ENCODE results near the gene SNX32. TPM values are rescaled to one million over a fixed set of nuclear protein-coding genes. Genes with fewer than 3 reads are reported as not detected.
A peak's percentile ranks its signal among the peaks of the same experiment; 100 is the strongest.

Gene SNX32
- total and polyA plus RNA-seq, 9 of the 15 experiments (the other 6 are each of a cell fraction or from before 2014, with no cell fraction given) = 0.03 TPM; not detected in 7

DNA sequence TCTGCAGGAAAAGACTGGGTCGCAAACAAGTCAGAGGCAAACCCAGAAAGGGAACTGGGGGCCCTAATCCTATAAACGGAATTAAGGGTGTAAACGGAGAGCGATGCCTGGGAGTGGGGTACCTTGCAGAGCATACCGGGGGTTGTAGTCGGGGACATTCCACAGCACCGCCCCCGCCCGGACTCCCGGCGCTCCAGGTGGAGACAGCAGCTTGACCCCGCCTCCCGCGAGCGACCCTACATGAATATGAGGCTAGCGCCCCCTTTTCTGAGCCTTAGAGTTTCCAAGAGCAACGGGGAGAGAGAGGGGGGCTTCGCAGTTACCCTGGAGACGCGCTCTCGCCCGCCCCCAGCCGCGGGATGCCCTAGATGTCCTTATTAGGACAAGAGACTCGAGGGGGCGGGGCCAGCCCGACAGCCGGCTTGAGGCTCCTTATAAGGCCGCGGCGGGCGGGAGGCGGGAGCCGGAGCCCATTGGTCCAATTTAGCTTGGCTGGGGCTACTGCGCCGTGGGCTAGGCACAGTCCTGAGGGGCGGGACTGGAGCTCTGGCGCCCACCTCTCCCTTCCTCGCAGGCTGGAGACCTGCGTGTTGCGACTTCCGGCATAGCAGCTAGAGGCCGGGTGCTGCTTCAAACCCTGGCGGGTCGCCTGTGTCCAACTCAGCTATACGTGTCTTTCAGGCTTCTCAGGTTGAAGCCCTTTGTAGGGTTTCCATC lies 25.5 kb downstream of the SNX32 start (continued):
- TF ChIP-seq, protein P1, sequence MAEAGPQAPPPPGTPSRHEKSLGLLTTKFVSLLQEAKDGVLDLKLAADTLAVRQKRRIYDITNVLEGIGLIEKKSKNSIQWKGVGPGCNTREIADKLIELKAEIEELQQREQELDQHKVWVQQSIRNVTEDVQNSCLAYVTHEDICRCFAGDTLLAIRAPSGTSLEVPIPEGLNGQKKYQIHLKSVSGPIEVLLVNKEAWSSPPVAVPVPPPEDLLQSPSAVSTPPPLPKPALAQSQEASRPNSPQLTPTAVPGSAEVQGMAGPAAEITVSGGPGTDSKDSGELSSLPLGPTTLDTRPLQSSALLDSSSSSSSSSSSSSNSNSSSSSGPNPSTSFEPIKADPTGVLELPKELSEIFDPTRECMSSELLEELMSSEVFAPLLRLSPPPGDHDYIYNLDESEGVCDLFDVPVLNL (CRISPR knock-in tag; IDR thresholded peaks at IDR 0.05; ENCODE audit: low read depth) = no peak
- no peak for TF ChIP-seq TOE1 (IDR thresholded peaks at IDR 0.05; ENCODE audit: borderline replicate concordance)
- TF ChIP-seq TOE1 (CRISPR knock-in tag; IDR thresholded peaks at IDR 0.05; ENCODE audit: borderline replicate concordance, low read depth) = no peak
- TF ChIP-seq FOSL1 (tag; conservative IDR thresholded peaks at IDR 0.05) = no peak
- TF ChIP-seq, protein P2, sequence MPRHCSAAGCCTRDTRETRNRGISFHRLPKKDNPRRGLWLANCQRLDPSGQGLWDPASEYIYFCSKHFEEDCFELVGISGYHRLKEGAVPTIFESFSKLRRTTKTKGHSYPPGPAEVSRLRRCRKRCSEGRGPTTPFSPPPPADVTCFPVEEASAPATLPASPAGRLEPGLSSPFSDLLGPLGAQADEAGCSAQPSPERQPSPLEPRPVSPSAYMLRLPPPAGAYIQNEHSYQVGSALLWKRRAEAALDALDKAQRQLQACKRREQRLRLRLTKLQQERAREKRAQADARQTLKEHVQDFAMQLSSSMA (CRISPR knock-in tag; IDR thresholded peaks at IDR 0.05) = no peak
- TF ChIP-seq HNRNPL (IDR thresholded peaks at IDR 0.05; ENCODE audit: low read depth, low read length) = no peak
- TF ChIP-seq MAFK (IDR thresholded peaks at IDR 0.05; ENCODE audit: low read length) = peak; percentile 53
- no peak for TF ChIP-seq KHSRP (IDR thresholded peaks at IDR 0.05)
- no peak for TF ChIP-seq DMBX1 (CRISPR knock-in tag; IDR thresholded peaks at IDR 0.05; ENCODE audit: borderline replicate concordance)
- no peak for TF ChIP-seq LARP7 (IDR thresholded peaks at IDR 0.05)
- no peak for TF ChIP-seq RBBP5 (IDR thresholded peaks at IDR 0.05; ENCODE audit: borderline replicate concordance, insufficient read depth, low read length, poor library complexity, severe bottlenecking)
- TF ChIP-seq RBM17 (IDR thresholded peaks at IDR 0.05; ENCODE audit: borderline replicate concordance, low read depth, low read length) = no peak
- no peak for TF ChIP-seq TAF15 (IDR thresholded peaks at IDR 0.05; ENCODE audit: low read depth, low read length)
- TF ChIP-seq BRD4 (IDR thresholded peaks at IDR 0.05) = no peak
- no peak for TF ChIP-seq CEBPB (tag; IDR thresholded peaks at IDR 0.05)
- no peak for TF ChIP-seq FOXJ3 (CRISPR knock-in tag; IDR thresholded peaks at IDR 0.05)
- TF ChIP-seq, protein P3, sequence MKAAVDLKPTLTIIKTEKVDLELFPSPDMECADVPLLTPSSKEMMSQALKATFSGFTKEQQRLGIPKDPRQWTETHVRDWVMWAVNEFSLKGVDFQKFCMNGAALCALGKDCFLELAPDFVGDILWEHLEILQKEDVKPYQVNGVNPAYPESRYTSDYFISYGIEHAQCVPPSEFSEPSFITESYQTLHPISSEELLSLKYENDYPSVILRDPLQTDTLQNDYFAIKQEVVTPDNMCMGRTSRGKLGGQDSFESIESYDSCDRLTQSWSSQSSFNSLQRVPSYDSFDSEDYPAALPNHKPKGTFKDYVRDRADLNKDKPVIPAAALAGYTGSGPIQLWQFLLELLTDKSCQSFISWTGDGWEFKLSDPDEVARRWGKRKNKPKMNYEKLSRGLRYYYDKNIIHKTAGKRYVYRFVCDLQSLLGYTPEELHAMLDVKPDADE (conservative IDR thresholded peaks at IDR 0.05; ENCODE audit: control insufficient read depth, low read depth, low read length) = peak; percentile 61; the same call in 1 of the 2 replicates
- TF ChIP-seq, protein P4, sequence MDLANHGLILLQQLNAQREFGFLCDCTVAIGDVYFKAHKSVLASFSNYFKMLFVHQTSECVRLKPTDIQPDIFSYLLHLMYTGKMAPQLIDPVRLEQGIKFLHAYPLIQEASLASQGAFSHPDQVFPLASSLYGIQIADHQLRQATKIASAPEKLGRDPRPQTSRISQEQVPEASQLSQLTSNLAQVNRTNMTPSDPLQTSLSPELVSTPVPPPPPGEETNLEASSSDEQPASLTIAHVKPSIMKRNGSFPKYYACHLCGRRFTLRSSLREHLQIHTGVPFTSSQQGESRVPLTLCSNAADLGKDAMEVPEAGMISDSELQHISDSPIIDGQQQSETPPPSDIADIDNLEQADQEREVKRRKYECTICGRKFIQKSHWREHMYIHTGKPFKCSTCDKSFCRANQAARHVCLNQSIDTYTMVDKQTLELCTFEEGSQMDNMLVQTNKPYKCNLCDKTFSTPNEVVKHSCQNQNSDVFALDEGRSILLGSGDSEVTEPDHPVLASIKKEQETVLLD (IDR thresholded peaks at IDR 0.05) = no peak
- no peak for TF ChIP-seq NCOR1 (IDR thresholded peaks at IDR 0.05)
- TF ChIP-seq CREBBP (IDR thresholded peaks at IDR 0.05; ENCODE audit: low read depth, low read length) = no peak
- no peak; the same call in 1 of the 2 replicates for TF ChIP-seq ETV5 (CRISPR knock-in tag; IDR thresholded peaks at IDR 0.05; ENCODE audit: low read depth)
- TF ChIP-seq, protein P5, sequence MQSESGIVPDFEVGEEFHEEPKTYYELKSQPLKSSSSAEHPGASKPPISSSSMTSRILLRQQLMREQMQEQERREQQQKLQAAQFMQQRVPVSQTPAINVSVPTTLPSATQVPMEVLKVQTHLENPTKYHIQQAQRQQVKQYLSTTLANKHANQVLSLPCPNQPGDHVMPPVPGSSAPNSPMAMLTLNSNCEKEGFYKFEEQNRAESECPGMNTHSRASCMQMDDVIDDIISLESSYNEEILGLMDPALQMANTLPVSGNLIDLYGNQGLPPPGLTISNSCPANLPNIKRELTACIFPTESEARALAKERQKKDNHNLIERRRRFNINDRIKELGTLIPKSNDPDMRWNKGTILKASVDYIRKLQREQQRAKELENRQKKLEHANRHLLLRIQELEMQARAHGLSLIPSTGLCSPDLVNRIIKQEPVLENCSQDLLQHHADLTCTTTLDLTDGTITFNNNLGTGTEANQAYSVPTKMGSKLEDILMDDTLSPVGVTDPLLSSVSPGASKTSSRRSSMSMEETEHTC (IDR thresholded peaks at IDR 0.05) = no peak
- no peak for TF ChIP-seq ZNF780A (CRISPR knock-in tag; IDR thresholded peaks at IDR 0.05)
- peak; percentile 20; the same call in 1 of the 2 replicates for TF ChIP-seq SAFB (IDR thresholded peaks at IDR 0.05; ENCODE audit: borderline replicate concordance, low read depth, low read length)
